SK-N-MC (cell line): ENCODE results near the gene ORM1.

Source experiments
- EZH2 ChIP-seq: fragments of 200-600 bp; sonication (generic); IDR thresholded peaks from one replicate; pipeline ENCODE4 v1.6.1; 2017; ENCODE audit warnings: antibody characterized with exemption
- FOXP2 ChIP-seq: optimal IDR thresholded peaks from 2 replicates; pipeline ENCODE3; 2011; ENCODE audit warnings: mild to moderate bottlenecking, moderate library complexity; ENCODE audit not compliant: insufficient read depth; ENCODE audit errors: extremely low read length, control extremely low read depth

- TF ChIP-seq FOXP2 (no peak), EZH2 (no peak)
These were observed 24.8 kb downstream of the ORM1 start for GRCh38 chr9:114347675-114348074.
